K562 (cell line): ENCODE data around the gene WIPF1. TPM values are rescaled to one million over a fixed set of nuclear protein-coding genes. Genes with fewer than 3 reads are reported as not detected.

ENCODE experiments used
- ATAC-seq: fragments of 200-7000 bp; cut with Tn5 transposase; 3 replicates; pipeline ENCODE4 v1.9.1; 2020; ENCODE audit warnings: moderate library complexity
- BruUV-seq: library from RNA; stranded (reverse); fragments of 400-500 nt; replicated peaks from 2 replicates; lab custom pipeline; 2021; lab: Mats Ljungman, UMichigan
- CTCF ChIA-PET: fragments of 300-600 bp; formaldehyde crosslinking; extraction: SDS; loops from one replicate; lab custom pipeline; 2021; ENCODE audit warnings: low intra/inter-chr PET ratio; lab: Yijun Ruan, JAX
- POLR2A ChIA-PET: fragments of 300-600, 350-650 bp; sonication (Branson Sonifier 250); formaldehyde crosslinking; extraction: SDS; loops from one replicate; lab custom pipeline; 2021; ENCODE audit warnings: antibody characterized with exemption, inconsistent platforms; lab: Yijun Ruan, JAX
- DNase-seq, 4 experiments: peaks; one replicate each; pipeline versions ENCODE4 v3.0.0 to v3.0.0-alpha.2; 2011 to 2018; ENCODE audit warnings: low spot score in 3 of 4, mixed read lengths in 3 of 4; ENCODE audit errors: extremely low read depth in 1 of 4
- FAIRE-seq: peaks from 2 replicates; lab custom pipeline; 2011; peaks lifted over from hg19 to GRCh38; lab: Jason Lieb, UNC
- H2AFZ ChIP-seq: 2 replicates; pipeline ENCODE4 v1.6.0; 2011; ENCODE audit warnings: low read depth, low read length, control low read depth, inconsistent platforms
- H3K27ac ChIP-seq: fragments of 200-600 bp; 3 replicates; pipeline ENCODE4 v1.8.0; 2011; ENCODE audit warnings: low read depth, mild to moderate bottlenecking, control low read depth, inconsistent platforms, low read length, moderate library complexity, mixed read lengths; ENCODE audit errors: extremely low read depth
- H3K27me3 ChIP-seq, 2 experiments: fragments of 300-600 bp in 1 of 2; 2 replicates in 1 of 2; 3 replicates in 1 of 2; pipeline versions ENCODE4 v1.6.0 to v1.8.0; 2011; ENCODE audit warnings: inconsistent platforms in 2 of 2, low read length in 2 of 2, mild to moderate bottlenecking in 1 of 2, mixed read lengths in 1 of 2, moderate library complexity in 1 of 2; ENCODE audit not compliant: control insufficient read depth in 2 of 2, insufficient read depth in 2 of 2
- H3K36me3 ChIP-seq: fragments of 300-600 bp; 3 replicates; pipeline ENCODE4 v1.8.0; 2011; ENCODE audit warnings: mild to moderate bottlenecking, low read length, inconsistent platforms; ENCODE audit not compliant: control insufficient read depth, insufficient read depth
- H3K4me1 ChIP-seq, 2 experiments: fragments of 200-600 bp in 1 of 2; replicated peaks in 1 of 2; 2 replicates in 1 of 2; 3 replicates in 1 of 2; pipeline versions ENCODE4 v1.5.1 to v1.8.0; 2011; ENCODE audit warnings: inconsistent platforms in 2 of 2, low read length in 2 of 2, mild to moderate bottlenecking in 1 of 2, mixed read lengths in 1 of 2, moderate library complexity in 1 of 2; ENCODE audit not compliant: control insufficient read depth in 2 of 2, insufficient read depth in 2 of 2
- H3K4me2 ChIP-seq: 2 replicates; pipeline ENCODE4 v1.6.1; 2011; ENCODE audit warnings: low read length, control low read depth, inconsistent platforms, mixed read lengths; ENCODE audit not compliant: insufficient read depth
- H3K4me3 ChIP-seq: fragments of 200-600 bp; sonication (generic), shearing (Covaris generic); 2 replicates; pipeline ENCODE4 v1.5.1; 2016; ENCODE audit warnings: control low read depth, inconsistent platforms
- H3K79me2 ChIP-seq: fragments of 200-600 bp; 3 replicates; pipeline ENCODE4 v1.8.0; 2011; ENCODE audit warnings: low read length, inconsistent platforms; ENCODE audit not compliant: control insufficient read depth, insufficient read depth
- H3K9ac ChIP-seq, 2 experiments: 2 replicates each; pipeline versions ENCODE4 v1.6.0 to v1.6.1; 2011; ENCODE audit warnings: low read depth in 2 of 2, low read length in 2 of 2, control low read depth in 1 of 2, inconsistent platforms in 1 of 2, mild to moderate bottlenecking in 1 of 2, mixed read lengths in 1 of 2; ENCODE audit not compliant: insufficient read depth in 1 of 2
- H3K9me1 ChIP-seq: one replicate; pipeline ENCODE4 v1.6.0; 2011; ENCODE audit warnings: inconsistent platforms, mild to moderate bottlenecking, low read length, moderate library complexity; ENCODE audit not compliant: control insufficient read depth, insufficient read depth
- H3K9me3 ChIP-seq: replicated peaks from 2 replicates; pipeline ENCODE4 v1.5.1; 2011; ENCODE audit warnings: low read depth, low read length, inconsistent platforms; ENCODE audit not compliant: control insufficient read depth, insufficient read depth
- H4K20me1 ChIP-seq: replicated peaks from 2 replicates; pipeline ENCODE4 v1.6.1; 2011; ENCODE audit warnings: low read length, inconsistent platforms, mixed read lengths; ENCODE audit not compliant: control insufficient read depth, insufficient read depth
- ERF ChIP-seq: fragments of 450-650 bp; formaldehyde crosslinking; IDR thresholded peaks from 2 replicates; pipeline ENCODE4 v1.4.0; 2020; ENCODE audit warnings: mild to moderate bottlenecking, mixed read lengths
- FOXA1 ChIP-seq: fragments of 450-650 bp; IDR thresholded peaks from 2 replicates; pipeline ENCODE4 v1.6.1; 2016; ENCODE audit warnings: mild to moderate bottlenecking, borderline replicate concordance
- JUNB ChIP-seq: fragments of 450-650 bp; formaldehyde crosslinking; conservative IDR thresholded peaks from 2 replicates; pipeline ENCODE4 v1.4.0; 2020; ENCODE audit warnings: mild to moderate bottlenecking
- KAT7 ChIP-seq: sonication (generic); formaldehyde crosslinking; IDR thresholded peaks from 2 replicates; pipeline ENCODE4 v1.8.0; 2022; ENCODE audit warnings: missing genetic modification reagents, mild to moderate bottlenecking, borderline replicate concordance
- KDM4B ChIP-seq, 2 experiments: fragments of 450-650 bp in 1 of 2; sonication (generic) in 1 of 2; IDR thresholded peaks; 2 replicates each; pipeline ENCODE4 v1.6.1; 2016 to 2017; ENCODE audit warnings: borderline replicate concordance in 2 of 2, antibody characterized with exemption in 1 of 2, low read depth in 1 of 2, mild to moderate bottlenecking in 1 of 2
- NELFE ChIP-seq: IDR thresholded peaks from 2 replicates; pipeline ENCODE4 v1.6.1; 2011; ENCODE audit warnings: mild to moderate bottlenecking; ENCODE audit not compliant: insufficient read depth, insufficient read length
- SAFB ChIP-seq: fragments of 200-400 bp; formaldehyde crosslinking; IDR thresholded peaks from 2 replicates; pipeline ENCODE4 v1.6.1; 2017; ENCODE audit warnings: low read depth, low read length, borderline replicate concordance
- TRIM28 ChIP-seq: fragments of 450-650 bp; IDR thresholded peaks from 2 replicates; pipeline ENCODE4 v1.6.1; 2017
- ZNF384 ChIP-seq: IDR thresholded peaks from 2 replicates; pipeline ENCODE4 v1.6.1; 2012; ENCODE audit warnings: low read depth, low read length, improper control_type of control experiment
- WGBS: fragments of 100-300 bp; shearing (Covaris generic); methylation state at CpG from one replicate; pipeline ENCODE4 v1.1.6; 2016; ENCODE audit warnings: low coverage, mixed read lengths; ENCODE audit not compliant: insufficient coverage; ENCODE audit errors: missing lambda C conversion rate; 5-methylcytosine and 5-hydroxymethylcytosine counted together
- in situ Hi-C: fragments of 300-500 bp; cut with MboI; formaldehyde crosslinking; loops from 4 replicates; pipeline ENCODE4 v1.15.0; 2018; ENCODE audit warnings: inconsistent platforms, mixed read lengths
- intact Hi-C: fragments of 100-400 bp; cut with micrococcal nuclease; formaldehyde crosslinking; loops from 2 replicates; pipeline ENCODE4 v1.14.2; 2022
- polyA plus RNA-seq, 8 experiments: library from polyadenylated mRNA; depleted of rRNA in 4 of 8; stranded (reverse) in 5 of 8; unstranded in 3 of 8; fragments of >200 nt; fragmentation: Nextera tagmentation in 2 of 8; fragmentation: Illumina TruSeq in 1 of 8; extraction: Ambion mirVana in 2 of 8; extraction: Trizol in 1 of 8; gene quantifications; 2 replicates each; pipeline versions ENCODE4 v1.2.1 to v1.2.3, GENCODE V29; 2011 to 2014; ENCODE audit warnings: inconsistent platforms in 1 of 8, missing spikeins in 1 of 8
- total RNA-seq, 7 experiments: library from RNA; depleted of rRNA in 6 of 7; stranded (reverse); fragments of >200 nt in 6 of 7; fragmentation: Illumina TruSeq in 2 of 7; extraction: Trizol in 2 of 7; gene quantifications; 2 replicates each; pipeline versions ENCODE4 v1.2.1 to v1.2.3, GENCODE V29; 2011 to 2021; ENCODE audit warnings: low replicate concordance in 1 of 7
- TF ChIP-seq, protein P1 (sequence below), 2 experiments: IDR thresholded peaks; 2 replicates each; pipeline ENCODE4 v1.6.1; 2011; ENCODE audit warnings: borderline replicate concordance in 1 of 2, control low read depth in 1 of 2, low read depth in 1 of 2, low read length in 1 of 2, mild to moderate bottlenecking in 1 of 2, mixed read lengths in 1 of 2, moderate library complexity in 1 of 2; ENCODE audit not compliant: insufficient read depth in 1 of 2, insufficient read length in 1 of 2, poor library complexity in 1 of 2, severe bottlenecking in 1 of 2; ENCODE audit errors: extremely low read depth in 1 of 2
- TF ChIP-seq, protein P2 (sequence below): fragments of 250-450 bp; sonication (Bioruptor Pico); IDR thresholded peaks from 2 replicates; pipeline ENCODE4 v1.4.0; 2020; ENCODE audit warnings: borderline replicate concordance
- TF ChIP-seq, protein P3 (sequence below): sonication (generic); IDR thresholded peaks from 2 replicates; pipeline ENCODE4 v1.6.1; 2016

Gene WIPF1
- total and polyA plus RNA-seq, 9 of the 15 experiments (the other 6 are each of a cell fraction or from before 2014, with no cell fraction given), result 0.54 to 4.9 (median 2.4) TPM

DNA sequence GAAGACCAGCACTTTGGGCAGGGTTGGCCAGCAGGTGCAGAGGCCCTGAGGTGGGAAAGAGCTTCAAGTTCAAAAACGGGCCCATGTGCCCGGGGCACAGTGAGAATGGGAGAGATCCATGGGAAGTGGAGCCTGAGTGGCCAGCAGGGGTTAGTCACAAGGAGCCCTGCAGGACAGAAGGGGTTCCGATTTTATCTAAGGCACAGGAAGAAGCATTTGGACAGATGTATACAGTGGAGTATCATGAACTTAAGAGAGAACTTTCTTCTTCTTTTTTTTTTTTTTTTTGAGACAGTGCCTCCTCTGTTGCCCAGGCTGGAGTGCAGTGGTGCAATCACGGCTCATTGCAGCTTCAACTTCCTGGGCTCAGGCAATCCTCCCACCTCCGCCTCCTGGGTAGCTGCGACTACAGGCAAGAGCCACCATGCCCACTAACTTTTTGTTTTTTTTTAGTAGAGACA is 24.0 kb downstream of the WIPF1 start (continued):
- TF ChIP-seq ZNF384 (0 out of 2 replicates have a peak, but pooled peaks have one; percentile 7), NELFE (no peak)
- TF ChIP-seq, protein P1, sequence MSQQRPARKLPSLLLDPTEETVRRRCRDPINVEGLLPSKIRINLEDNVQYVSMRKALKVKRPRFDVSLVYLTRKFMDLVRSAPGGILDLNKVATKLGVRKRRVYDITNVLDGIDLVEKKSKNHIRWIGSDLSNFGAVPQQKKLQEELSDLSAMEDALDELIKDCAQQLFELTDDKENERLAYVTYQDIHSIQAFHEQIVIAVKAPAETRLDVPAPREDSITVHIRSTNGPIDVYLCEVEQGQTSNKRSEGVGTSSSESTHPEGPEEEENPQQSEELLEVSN (IDR thresholded peaks at IDR 0.05; ENCODE audit: borderline replicate concordance in 1 of 2, extremely low read depth in 1 of 2, insufficient read depth in 1 of 2, insufficient read length in 1 of 2, low read depth in 1 of 2, low read length in 1 of 2, poor library complexity in 1 of 2, severe bottlenecking in 1 of 2), result peak in 1 of 2 experiments; percentile 35

DNA sequence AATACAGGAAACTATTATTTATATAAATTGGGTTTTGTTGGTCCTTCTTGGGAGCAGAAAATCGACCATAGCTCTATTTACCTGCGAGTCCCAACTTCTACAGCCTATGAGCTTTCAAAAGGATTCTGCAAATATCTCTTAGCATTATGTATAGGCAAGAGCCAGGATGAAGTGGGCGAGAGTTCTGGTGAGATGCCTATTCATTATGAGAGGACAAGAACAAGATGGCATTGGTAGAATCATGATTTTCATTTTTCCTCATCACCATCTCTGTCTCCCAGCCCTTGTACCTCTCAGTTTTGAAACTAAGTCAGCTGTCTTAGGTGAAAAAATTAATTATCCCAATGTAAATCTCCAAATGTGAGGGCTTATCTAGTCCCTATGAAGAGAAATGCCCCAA is 25.0 kb downstream of the WIPF1 start:
- ChIA-PET CTCF (no interaction called here), POLR2A (interaction anchor here (1.0 kb wide), 1 partner anchor 10 kb away, joined by 4 read pairs; no protein-coding TSS in a partner anchor)
- in situ Hi-C loops (no loop called here), intact Hi-C loops (no loop called here)
- H3K4me3 ChIP-seq, result no peak overlapping the region
- H3K79me2 ChIP-seq, result no peaks in the 10 kb centered on the region
- no peak overlapping the region for H3K4me2 ChIP-seq
- no peaks in the 10 kb centered on the region for H3K27me3 ChIP-seq
- no peaks in the 10 kb centered on the region for H4K20me1 ChIP-seq
- ATAC-seq (no peak), FAIRE-seq (no peak), DNase-seq (no peak)
- H3K9ac ChIP-seq, result no peak overlapping the region
- 15% methylated on average over 3 of the region's 3 CpGs for WGBS
- no peak overlapping the region for H2AFZ ChIP-seq
- no TSS peak for BruUV-seq
- no peaks in the 10 kb centered on the region for H3K9me3 ChIP-seq
- no peaks in the 10 kb centered on the region for H3K9me1 ChIP-seq
- no peak overlapping the region for H3K27ac ChIP-seq
- TF ChIP-seq KAT7 (CRISPR knock-in tag), result no peak
- TF ChIP-seq SAFB, result no peak
- TF ChIP-seq, protein P2, sequence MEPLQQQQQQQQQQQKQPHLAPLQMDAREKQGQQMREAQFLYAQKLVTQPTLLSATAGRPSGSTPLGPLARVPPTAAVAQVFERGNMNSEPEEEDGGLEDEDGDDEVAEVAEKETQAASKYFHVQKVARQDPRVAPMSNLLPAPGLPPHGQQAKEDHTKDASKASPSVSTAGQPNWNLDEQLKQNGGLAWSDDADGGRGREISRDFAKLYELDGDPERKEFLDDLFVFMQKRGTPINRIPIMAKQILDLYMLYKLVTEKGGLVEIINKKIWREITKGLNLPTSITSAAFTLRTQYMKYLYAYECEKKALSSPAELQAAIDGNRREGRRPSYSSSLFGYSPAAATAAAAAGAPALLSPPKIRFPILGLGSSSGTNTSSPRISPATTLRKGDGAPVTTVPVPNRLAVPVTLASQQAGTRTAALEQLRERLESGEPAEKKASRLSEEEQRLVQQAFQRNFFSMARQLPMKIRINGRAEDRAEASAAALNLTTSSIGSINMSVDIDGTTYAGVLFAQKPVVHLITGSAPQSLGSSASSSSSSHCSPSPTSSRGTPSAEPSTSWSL (CRISPR knock-in tag), result no peak
- TF ChIP-seq, protein P3, sequence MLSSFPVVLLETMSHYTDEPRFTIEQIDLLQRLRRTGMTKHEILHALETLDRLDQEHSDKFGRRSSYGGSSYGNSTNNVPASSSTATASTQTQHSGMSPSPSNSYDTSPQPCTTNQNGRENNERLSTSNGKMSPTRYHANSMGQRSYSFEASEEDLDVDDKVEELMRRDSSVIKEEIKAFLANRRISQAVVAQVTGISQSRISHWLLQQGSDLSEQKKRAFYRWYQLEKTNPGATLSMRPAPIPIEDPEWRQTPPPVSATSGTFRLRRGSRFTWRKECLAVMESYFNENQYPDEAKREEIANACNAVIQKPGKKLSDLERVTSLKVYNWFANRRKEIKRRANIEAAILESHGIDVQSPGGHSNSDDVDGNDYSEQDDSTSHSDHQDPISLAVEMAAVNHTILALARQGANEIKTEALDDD, result no peak
- TF ChIP-seq TRIM28, result no peak
- no peak for TF ChIP-seq KDM4B (IDR thresholded peaks at IDR 0.05; ENCODE audit: borderline replicate concordance in 2 of 2, low read depth in 1 of 2)
- TF ChIP-seq ERF, result no peak
- no peak for TF ChIP-seq FOXA1
- no peak for TF ChIP-seq JUNB
- no peaks in the 10 kb centered on the region for H3K36me3 ChIP-seq
- H3K4me1 ChIP-seq, result peaks cover 0 to 6% of the 10 kb centered on the region in 2 experiments; a peak in 1 of 5 replicates
